Activated CD4-positive, alpha-beta T cell treated with anti-CD3 and anti-CD28 coated beads, Interleukin-2, amount 50 U/mL, for 16 hours (primary cell): ENCODE measurements around the gene CCDC181.
"Not testable (repeated sequence)": the region's sequence is repeated elsewhere in the genome, so short reads cannot be mapped to it uniquely, and the experiment has no call there.

Experiments used
- DNase-seq: peaks from one replicate; pipeline ENCODE4 v3.0.0-alpha.2; 2020

CCDC181 gene

GRCh38 chr1:169427081-169427641, at the start of gene CCDC181:
Gene CCDC181, minus strand, starts transcription at chr1:169427474. Its CDS starts 2,547 bp downstream, at chr1:169424927.
- peak; percentile 72 for DNase-seq

- no peak for DNase-seq
Measured at GRCh38 chr1:169475806-169476387, 48.6 kb upstream of the CCDC181 start.

- no peak for DNase-seq
Measured at GRCh38 chr1:169474302-169474995, 47.2 kb upstream of the CCDC181 start.

- DNase-seq = no peak
Measured at GRCh38 chr1:169473347-169473746, 46.1 kb upstream of the CCDC181 start.

GRCh38 chr1:169472738-169473137, 45.5 kb upstream of the CCDC181 start:
- DNase-seq = no peak

GRCh38 chr1:169468982-169469381, 41.7 kb upstream of the CCDC181 start:
- DNase-seq = no peak

GRCh38 chr1:169466259-169467230, 39.3 kb upstream of the CCDC181 start:
- no peak for DNase-seq

GRCh38 chr1:169465281-169465680, 38.0 kb upstream of the CCDC181 start:
- DNase-seq = no peak

- no peak for DNase-seq
Measured at GRCh38 chr1:169462385-169462784, 35.1 kb upstream of the CCDC181 start.

- DNase-seq = peak; percentile 37
Measured at GRCh38 chr1:169461390-169462000, 34.2 kb upstream of the CCDC181 start.

GRCh38 chr1:169460191-169460833, 33.0 kb upstream of the CCDC181 start:
- DNase-seq = peak; percentile 29

- DNase-seq = no peak
Measured at GRCh38 chr1:169457443-169457842, 30.2 kb upstream of the CCDC181 start.

GRCh38 chr1:169456029-169456428, 28.8 kb upstream of the CCDC181 start:
- no peak for DNase-seq

GRCh38 chr1:169452921-169453320, 25.6 kb upstream of the CCDC181 start:
- DNase-seq = no peak

GRCh38 chr1:169451218-169451824, 24.0 kb upstream of the CCDC181 start:
- no peak for DNase-seq

GRCh38 chr1:169443923-169444322, 16.6 kb upstream of the CCDC181 start:
- no peak for DNase-seq

- no peak for DNase-seq
Measured at GRCh38 chr1:169426174-169426705, 1.0 kb downstream of the CCDC181 start.

- DNase-seq = no peak
Measured at GRCh38 chr1:169421309-169421708, 6.0 kb downstream of the CCDC181 start.

GRCh38 chr1:169414952-169415351, 12.3 kb downstream of the CCDC181 start:
- DNase-seq = no peak

GRCh38 chr1:169408340-169408739, 18.9 kb downstream of the CCDC181 start:
- DNase-seq = not testable (repeated sequence)

- not testable (repeated sequence) for DNase-seq
Measured at GRCh38 chr1:169402578-169402977, 24.7 kb downstream of the CCDC181 start.
